ENCODE measurements around the gene GTF3C4. TPM values are rescaled to one million over a fixed set of nuclear protein-coding genes. Genes with fewer than 3 reads are reported as not detected.

GTF3C4 gene
- polyA plus RNA-seq, 4 donors, result 1.6 to 13.8 (median 3.4) TPM

GRCh38 chr9:132639322-132639721, 30.9 kb upstream of the GTF3C4 start:
- 23 to 72% (median 38%) methylated on average over 5 of the region's 5 CpGs for whole genome bisulfite sequencing, 3 donors
- DNase-seq, result peak; percentile 11 to 23
- H3K27ac ChIP-seq (ENCODE audit: low read depth in 1 of 3, low read length in 2 of 3), result no peak overlapping the region
- peaks cover 0 to 51% (median 3%) of the 10 kb centered on the region in 3 donors for H3K36me3 ChIP-seq (ENCODE audit: control insufficient read depth in 3 of 3, insufficient read depth in 2 of 3, low read depth in 1 of 3, low read length in 3 of 3)
- H3K4me1 ChIP-seq (ENCODE audit: control insufficient read depth in 3 of 3, insufficient read depth in 2 of 3, low read depth in 1 of 3, low read length in 2 of 3), result peaks cover 0 to 5% (median 0%) of the 10 kb centered on the region in 3 donors
- H3K27me3 ChIP-seq (ENCODE audit: control insufficient read depth in 3 of 3, insufficient read depth in 3 of 3, low read length in 3 of 3), result no peaks in the 10 kb centered on the region
- H3K4me3 ChIP-seq (ENCODE audit: low read depth in 1 of 3, low read length in 3 of 3), result no peak overlapping the region
- no peak for FAIRE-seq
- no peaks in the 10 kb centered on the region for H3K9me3 ChIP-seq (ENCODE audit: control insufficient read depth in 2 of 2, insufficient read depth in 1 of 2, low read depth in 1 of 2, low read length in 1 of 2)

- Histone ChIP-seq H3K27me3 (ENCODE audit: control insufficient read depth in 3 of 3, insufficient read depth in 3 of 3, low read length in 3 of 3) (no peaks in the 10 kb centered on the region), H3K36me3 (ENCODE audit: control insufficient read depth in 3 of 3, insufficient read depth in 2 of 3, low read depth in 1 of 3, low read length in 3 of 3) (peaks cover 7 to 61% (median 10%) of the 10 kb centered on the region in 3 donors), H3K4me3 (ENCODE audit: low read depth in 1 of 3, low read length in 3 of 3) (no peak overlapping the region), H3K27ac (ENCODE audit: low read depth in 1 of 3, low read length in 2 of 3) (no peak overlapping the region), H3K9me3 (ENCODE audit: control insufficient read depth in 2 of 2, insufficient read depth in 1 of 2, low read depth in 1 of 2, low read length in 1 of 2) (no peaks in the 10 kb centered on the region), H3K4me1 (ENCODE audit: control insufficient read depth in 3 of 3, insufficient read depth in 2 of 3, low read depth in 1 of 3, low read length in 2 of 3) (peaks cover 0 to 5% (median 0%) of the 10 kb centered on the region in 3 donors)
- no peak for FAIRE-seq
- 93 to 97% (median 94%) methylated on average over 4 of the region's 4 CpGs for WGBS, 3 donors
- no peak for DNase-seq
Observed at GRCh38 chr9:132641216-132641615, 29.0 kb upstream of the GTF3C4 start.

- Histone ChIP-seq H3K9me3 (ENCODE audit: control insufficient read depth in 2 of 2, insufficient read depth in 1 of 2, low read depth in 1 of 2, low read length in 1 of 2) (no peaks in the 10 kb centered on the region), H3K4me1 (ENCODE audit: control insufficient read depth in 3 of 3, insufficient read depth in 2 of 3, low read depth in 1 of 3, low read length in 2 of 3) (peaks cover 0 to 5% (median 0%) of the 10 kb centered on the region in 3 donors), H3K4me3 (ENCODE audit: low read depth in 1 of 3, low read length in 3 of 3) (no peak overlapping the region), H3K27me3 (ENCODE audit: control insufficient read depth in 3 of 3, insufficient read depth in 3 of 3, low read length in 3 of 3) (no peaks in the 10 kb centered on the region), H3K36me3 (ENCODE audit: control insufficient read depth in 3 of 3, insufficient read depth in 2 of 3, low read depth in 1 of 3, low read length in 3 of 3) (peaks cover 17 to 58% (median 28%) of the 10 kb centered on the region in 3 donors), H3K27ac (ENCODE audit: low read depth in 1 of 3, low read length in 2 of 3) (no peak overlapping the region)
- WGBS, 3 donors, result 87 to 94% (median 89%) methylated on average over 3 of the region's 3 CpGs
- no peak for FAIRE-seq
- DNase-seq, result no peak
Observed at GRCh38 chr9:132644251-132644650, 26.0 kb upstream of the GTF3C4 start.

- Histone ChIP-seq H3K27ac (ENCODE audit: low read depth in 1 of 3, low read length in 2 of 3) (no peak overlapping the region), H3K36me3 (ENCODE audit: control insufficient read depth in 3 of 3, insufficient read depth in 2 of 3, low read depth in 1 of 3, low read length in 3 of 3) (peaks cover 17 to 54% (median 28%) of the 10 kb centered on the region in 3 donors), H3K4me3 (ENCODE audit: low read depth in 1 of 3, low read length in 3 of 3) (no peak overlapping the region), H3K9me3 (ENCODE audit: control insufficient read depth in 2 of 2, insufficient read depth in 1 of 2, low read depth in 1 of 2, low read length in 1 of 2) (no peaks in the 10 kb centered on the region), H3K4me1 (ENCODE audit: control insufficient read depth in 3 of 3, insufficient read depth in 2 of 3, low read depth in 1 of 3, low read length in 2 of 3) (no peaks in the 10 kb centered on the region), H3K27me3 (ENCODE audit: control insufficient read depth in 3 of 3, insufficient read depth in 3 of 3, low read length in 3 of 3) (no peaks in the 10 kb centered on the region)
- DNase-seq (no peak), FAIRE-seq (no peak)
- 97 to 98% (median 97%) methylated on average over 8 of the region's 8 CpGs for WGBS, 3 donors
Observed at GRCh38 chr9:132645306-132645705, 25.0 kb upstream of the GTF3C4 start.

- no peak for FAIRE-seq
- no peak overlapping the region for H3K4me3 ChIP-seq (ENCODE audit: low read depth in 1 of 3, low read length in 3 of 3)
- H3K36me3 ChIP-seq (ENCODE audit: control insufficient read depth in 3 of 3, insufficient read depth in 2 of 3, low read depth in 1 of 3, low read length in 3 of 3), result peaks cover 17 to 50% (median 28%) of the 10 kb centered on the region in 3 donors
- no peaks in the 10 kb centered on the region for H3K4me1 ChIP-seq (ENCODE audit: control insufficient read depth in 3 of 3, insufficient read depth in 2 of 3, low read depth in 1 of 3, low read length in 2 of 3)
- H3K27ac ChIP-seq (ENCODE audit: low read depth in 1 of 3, low read length in 2 of 3), result no peak overlapping the region
- DNase-seq, result no peak
- H3K9me3 ChIP-seq (ENCODE audit: control insufficient read depth in 2 of 2, insufficient read depth in 1 of 2, low read depth in 1 of 2, low read length in 1 of 2), result no peaks in the 10 kb centered on the region
- no peaks in the 10 kb centered on the region for H3K27me3 ChIP-seq (ENCODE audit: control insufficient read depth in 3 of 3, insufficient read depth in 3 of 3, low read length in 3 of 3)
- WGBS, 3 donors, result 97 to 98% (median 97%) methylated on average over 15 of the region's 15 CpGs
Observed at GRCh38 chr9:132645711-132646110, 24.6 kb upstream of the GTF3C4 start.

- DNase-seq, result no peak
- WGBS, 3 donors, result 92 to 96% (median 96%) methylated on average over 7 of the region's 7 CpGs
- Histone ChIP-seq H3K27ac (ENCODE audit: low read depth in 1 of 3, low read length in 2 of 3) (no peak overlapping the region), H3K27me3 (ENCODE audit: control insufficient read depth in 3 of 3, insufficient read depth in 3 of 3, low read length in 3 of 3) (no peaks in the 10 kb centered on the region), H3K4me1 (ENCODE audit: control insufficient read depth in 3 of 3, insufficient read depth in 2 of 3, low read depth in 1 of 3, low read length in 2 of 3) (no peaks in the 10 kb centered on the region), H3K9me3 (ENCODE audit: control insufficient read depth in 2 of 2, insufficient read depth in 1 of 2, low read depth in 1 of 2, low read length in 1 of 2) (no peaks in the 10 kb centered on the region), H3K4me3 (ENCODE audit: low read depth in 1 of 3, low read length in 3 of 3) (no peak overlapping the region), H3K36me3 (ENCODE audit: control insufficient read depth in 3 of 3, insufficient read depth in 2 of 3, low read depth in 1 of 3, low read length in 3 of 3) (peaks cover 17 to 46% (median 30%) of the 10 kb centered on the region in 3 donors)
- FAIRE-seq, result no peak
Observed at GRCh38 chr9:132646726-132647125, 23.5 kb upstream of the GTF3C4 start.

GRCh38 chr9:132647355-132647754, 22.9 kb upstream of the GTF3C4 start:
- no peaks in the 10 kb centered on the region for H3K9me3 ChIP-seq (ENCODE audit: control insufficient read depth in 2 of 2, insufficient read depth in 1 of 2, low read depth in 1 of 2, low read length in 1 of 2)
- 82 to 89% (median 82%) methylated on average over 4 of the region's 4 CpGs for WGBS, 3 donors

GRCh38 chr9:132647806-132648205, 22.5 kb upstream of the GTF3C4 start:
- DNase-seq, result no peak
- Histone ChIP-seq H3K36me3 (ENCODE audit: control insufficient read depth in 3 of 3, insufficient read depth in 2 of 3, low read depth in 1 of 3, low read length in 3 of 3) (peaks cover 17 to 47% (median 30%) of the 10 kb centered on the region in 3 donors), H3K27ac (ENCODE audit: low read depth in 1 of 3, low read length in 2 of 3) (no peak overlapping the region), H3K27me3 (ENCODE audit: control insufficient read depth in 3 of 3, insufficient read depth in 3 of 3, low read length in 3 of 3) (no peaks in the 10 kb centered on the region), H3K9me3 (ENCODE audit: control insufficient read depth in 2 of 2, insufficient read depth in 1 of 2, low read depth in 1 of 2, low read length in 1 of 2) (no peaks in the 10 kb centered on the region), H3K4me1 (ENCODE audit: control insufficient read depth in 3 of 3, insufficient read depth in 2 of 3, low read depth in 1 of 3, low read length in 2 of 3) (no peaks in the 10 kb centered on the region), H3K4me3 (ENCODE audit: low read depth in 1 of 3, low read length in 3 of 3) (no peak overlapping the region)
- FAIRE-seq, result no peak
- 87 to 96% (median 92%) methylated on average over 2 of the region's 2 CpGs for WGBS, 3 donors

More at GRCh38 chr9:132647355-132647754, 22.9 kb upstream of the GTF3C4 start:
- Histone ChIP-seq H3K4me1 (ENCODE audit: control insufficient read depth in 3 of 3, insufficient read depth in 2 of 3, low read depth in 1 of 3, low read length in 2 of 3) (no peaks in the 10 kb centered on the region), H3K36me3 (ENCODE audit: control insufficient read depth in 3 of 3, insufficient read depth in 2 of 3, low read depth in 1 of 3, low read length in 3 of 3) (peaks cover 17 to 46% (median 30%) of the 10 kb centered on the region in 3 donors), H3K27me3 (ENCODE audit: control insufficient read depth in 3 of 3, insufficient read depth in 3 of 3, low read length in 3 of 3) (no peaks in the 10 kb centered on the region), H3K27ac (ENCODE audit: low read depth in 1 of 3, low read length in 2 of 3) (no peak overlapping the region), H3K4me3 (ENCODE audit: low read depth in 1 of 3, low read length in 3 of 3) (no peak overlapping the region)
- DNase-seq (no peak), FAIRE-seq (no peak)

GRCh38 chr9:132648283-132648682, 22.0 kb upstream of the GTF3C4 start:
- no peaks in the 10 kb centered on the region for H3K9me3 ChIP-seq (ENCODE audit: control insufficient read depth in 2 of 2, insufficient read depth in 1 of 2, low read depth in 1 of 2, low read length in 1 of 2)
- H3K4me1 ChIP-seq (ENCODE audit: control insufficient read depth in 3 of 3, insufficient read depth in 2 of 3, low read depth in 1 of 3, low read length in 2 of 3), result no peaks in the 10 kb centered on the region
- H3K36me3 ChIP-seq (ENCODE audit: control insufficient read depth in 3 of 3, insufficient read depth in 2 of 3, low read depth in 1 of 3, low read length in 3 of 3), result peaks cover 17 to 42% (median 30%) of the 10 kb centered on the region in 3 donors
- 61 to 80% (median 80%) methylated on average over 7 of the region's 7 CpGs for WGBS, 3 donors
- H3K27ac ChIP-seq (ENCODE audit: low read depth in 1 of 3, low read length in 2 of 3), result no peak overlapping the region
- no peak for DNase-seq
- FAIRE-seq, result no peak
- H3K4me3 ChIP-seq (ENCODE audit: low read depth in 1 of 3, low read length in 3 of 3), result no peak overlapping the region
- no peaks in the 10 kb centered on the region for H3K27me3 ChIP-seq (ENCODE audit: control insufficient read depth in 3 of 3, insufficient read depth in 3 of 3, low read length in 3 of 3)
